SK-N-SH (cell line): ENCODE data around the gene CUL9. TPM values are rescaled to one million over a fixed set of nuclear protein-coding genes. Genes with fewer than 3 reads are reported as not detected.

Source experiments
- CTCF ChIA-PET: fragments of 300-600, 350-600 bp; formaldehyde crosslinking; extraction: SDS; loops from one replicate; lab custom pipeline; 2021; lab: Yijun Ruan, JAX
- POLR2A ChIA-PET: fragments of 350-600 bp; sonication (Branson Sonifier 250); formaldehyde crosslinking; extraction: SDS; loops from one replicate; lab custom pipeline; 2020; ENCODE audit warnings: antibody characterized with exemption, inconsistent platforms; lab: Yijun Ruan, JAX
- DNase-seq: peaks from one replicate; pipeline ENCODE4 v3.0.0; 2012
- H2AFZ ChIP-seq: fragments of 200-600 bp; sonication (generic); 2 replicates; pipeline ENCODE4 v1.8.1; 2016; ENCODE audit warnings: antibody characterized with exemption, mild to moderate bottlenecking, low read depth
- H3F3A ChIP-seq: fragments of 200-600 bp; sonication (generic); replicated peaks from 2 replicates; pipeline ENCODE3; 2016; ENCODE audit warnings: antibody characterized with exemption, mild to moderate bottlenecking; ENCODE audit not compliant: insufficient read depth
- H3K27ac ChIP-seq, 2 experiments: fragments of 200-500 bp in 1 of 2; fragments of 200-600 bp in 1 of 2; sonication (Bioruptor generic) in 1 of 2; sonication (generic), shearing (Covaris generic) in 1 of 2; 2 replicates each; pipeline versions ENCODE4 v1.5.1 to v1.6.1; 2014 to 2016; ENCODE audit warnings: low read depth in 2 of 2, inconsistent platforms in 1 of 2, low read length in 1 of 2, mild to moderate bottlenecking in 1 of 2, mixed read lengths in 1 of 2
- H3K27me3 ChIP-seq: fragments of 200-600 bp; sonication (generic), shearing (Covaris generic); 2 replicates; pipeline ENCODE4 v1.6.1; 2016; ENCODE audit warnings: mixed run types; ENCODE audit not compliant: insufficient read depth
- H3K36me3 ChIP-seq, 2 experiments: fragments of 200-500 bp in 1 of 2; fragments of 200-600 bp in 1 of 2; sonication (Bioruptor generic) in 1 of 2; sonication (generic) in 1 of 2; replicated peaks in 1 of 2; 2 replicates each; pipeline versions ENCODE3 to v1.5.1; 2014 to 2016; ENCODE audit warnings: low read length in 1 of 2, mild to moderate bottlenecking in 1 of 2; ENCODE audit not compliant: insufficient read depth in 2 of 2, control insufficient read depth in 1 of 2
- H3K4me1 ChIP-seq, 2 experiments: fragments of 200-500 bp in 1 of 2; fragments of 200-600 bp in 1 of 2; sonication (Bioruptor generic) in 1 of 2; sonication (generic), shearing (Covaris generic) in 1 of 2; 2 replicates each; pipeline versions ENCODE4 v1.5.1 to v1.6.1; 2014 to 2016; ENCODE audit warnings: low read depth in 1 of 2, low read length in 1 of 2, mixed run types in 1 of 2; ENCODE audit not compliant: insufficient read depth in 2 of 2, control insufficient read depth in 1 of 2
- H3K4me2 ChIP-seq: fragments of 200-600 bp; sonication (generic), shearing (Covaris generic); 2 replicates; pipeline ENCODE4 v1.6.1; 2017; ENCODE audit warnings: mixed run types
- H3K4me3 ChIP-seq, 2 experiments: fragments of 200-500 bp in 1 of 2; fragments of 200-600 bp in 1 of 2; sonication (Bioruptor generic) in 1 of 2; sonication (generic), shearing (Covaris generic) in 1 of 2; 2 replicates each; pipeline versions ENCODE4 v1.5.1 to v1.8.1; 2014 to 2016; ENCODE audit warnings: low read depth in 2 of 2, inconsistent platforms in 1 of 2, low read length in 1 of 2, mild to moderate bottlenecking in 1 of 2, mixed read lengths in 1 of 2, moderate library complexity in 1 of 2
- H3K79me2 ChIP-seq: fragments of 200-600 bp; sonication (generic); 2 replicates; pipeline ENCODE4 v1.8.1; 2017; ENCODE audit warnings: mild to moderate bottlenecking; ENCODE audit not compliant: insufficient read depth
- H3K9ac ChIP-seq: fragments of 200-600 bp; sonication (generic); 2 replicates; pipeline ENCODE4 v1.6.1; 2017; ENCODE audit warnings: mixed run types
- H3K9me2 ChIP-seq: fragments of 200-600 bp; sonication (generic); 2 replicates; pipeline ENCODE4 v1.6.1; 2017; ENCODE audit warnings: mixed run types
- H3K9me3 ChIP-seq: fragments of 200-600 bp; sonication (generic); 2 replicates; pipeline ENCODE4 v1.6.1; 2017; ENCODE audit warnings: mixed run types, mild to moderate bottlenecking, moderate library complexity
- H4K20me1 ChIP-seq: fragments of 200-600 bp; sonication (generic); 2 replicates; pipeline ENCODE4 v1.6.1; 2017; ENCODE audit warnings: mild to moderate bottlenecking, mixed run types; ENCODE audit not compliant: insufficient read depth
- CHD2 ChIP-seq: fragments of 150-350 bp; IDR thresholded peaks from 2 replicates; pipeline ENCODE4 v1.6.1; 2018; ENCODE audit warnings: low read length; ENCODE audit not compliant: partially characterized antibody
- EP300 ChIP-seq, 2 experiments: IDR thresholded peaks; 2 replicates each; pipeline versions ENCODE4 v1.4.0 to v1.6.1; 2012; ENCODE audit warnings: borderline replicate concordance in 1 of 2, low read depth in 1 of 2, low read length in 1 of 2
- EZH2phosphoT487 ChIP-seq: fragments of 200-600 bp; sonication (generic); IDR thresholded peaks from 2 replicates; pipeline ENCODE4 v1.6.1; 2017; ENCODE audit warnings: low read depth, mixed run types, mild to moderate bottlenecking, antibody characterized with exemption, moderate library complexity, borderline replicate concordance
- FOXJ3 ChIP-seq: sonication (generic); formaldehyde crosslinking; IDR thresholded peaks from 2 replicates; pipeline ENCODE4 v1.5.1; 2020; ENCODE audit warnings: mild to moderate bottlenecking, missing genetic modification reagents
- GATA2 ChIP-seq: sonication (generic); formaldehyde crosslinking; IDR thresholded peaks from 2 replicates; pipeline ENCODE4 v1.5.0; 2020; ENCODE audit warnings: mild to moderate bottlenecking, missing genetic modification reagents
- IRF3 ChIP-seq: fragments of 150-350 bp; IDR thresholded peaks from 2 replicates; pipeline ENCODE4 v1.6.1; 2016; ENCODE audit warnings: mild to moderate bottlenecking, low read depth, low read length
- MXI1 ChIP-seq: IDR thresholded peaks from 2 replicates; pipeline ENCODE4 v1.6.1; 2012; ENCODE audit warnings: mild to moderate bottlenecking, low read depth, low read length, improper control_type of control experiment
- NRF1 ChIP-seq: IDR thresholded peaks from 2 replicates; pipeline ENCODE4 v1.6.1; 2012; ENCODE audit warnings: low read depth, mild to moderate bottlenecking, low read length
- POLR2AphosphoS5 ChIP-seq: IDR thresholded peaks from 2 replicates; pipeline ENCODE4 v1.6.1; 2012; ENCODE audit warnings: low read depth, low read length
- REST ChIP-seq: IDR thresholded peaks from 2 replicates; pipeline ENCODE4 v1.6.1; 2012; ENCODE audit warnings: mild to moderate bottlenecking, low read depth, low read length, moderate library complexity
- RFX5 ChIP-seq: IDR thresholded peaks from 2 replicates; pipeline ENCODE4 v1.6.1; 2012; ENCODE audit warnings: mild to moderate bottlenecking, improper control_type of control experiment, low read length
- RXRA ChIP-seq: IDR thresholded peaks from 2 replicates; pipeline ENCODE4 v1.4.0; 2012; ENCODE audit warnings: low read depth, mild to moderate bottlenecking, borderline replicate concordance
- SIN3A ChIP-seq: IDR thresholded peaks from 2 replicates; pipeline ENCODE4 v1.6.1; 2012; ENCODE audit warnings: low read depth, mild to moderate bottlenecking, low read length, moderate library complexity, borderline replicate concordance
- USF1 ChIP-seq: IDR thresholded peaks from 2 replicates; pipeline ENCODE4 v1.4.0; 2012; ENCODE audit warnings: low read depth, borderline replicate concordance
- WGBS: methylation state at CpG from one replicate; pipeline ENCODE4 v1.1.6; 2017; ENCODE audit warnings: low lambda C conversion rate; 5-methylcytosine and 5-hydroxymethylcytosine counted together
- polyA plus RNA-seq, 3 experiments: library from polyadenylated mRNA; depleted of rRNA; stranded (reverse); fragments of >200 nt; gene quantifications; 2 replicates each; pipeline ENCODE4 v1.2.3, GENCODE V29; 2012
- TF ChIP-seq, protein P1 (sequence below): IDR thresholded peaks from 2 replicates; pipeline ENCODE4 v1.4.0; 2012; ENCODE audit warnings: low read depth

The CUL9 gene
- polyA plus RNA-seq, 1 of the 3 experiments (the other 2 are of a cell fraction), result 37.7 TPM

GRCh38 chr6:43171707-43172103 lies 10.3 kb upstream of the CUL9 start:
- peak; percentile 48 for DNase-seq
- peaks cover 19% of the 10 kb centered on the region for H4K20me1 ChIP-seq
- H3K4me1 ChIP-seq, result peaks cover 20 to 30% of the 10 kb centered on the region in 2 experiments
- peak overlapping the region; percentile 65 to 84 for H3K4me3 ChIP-seq
- ChIA-PET POLR2A (interaction anchor here (0.6 to 1.2 kb wide), 3 partner anchors 10 to 250 kb away, joined by 3 to 7 read pairs (median 4); partner anchors contain the start of genes CUL9 and ZNF318), CTCF (interaction anchor here (1.0 to 2.3 kb wide), 6 partner anchors 9 to 190 kb away, joined by 3 to 8 read pairs (median 6); partner anchors contain the start of genes CUL9 and DNPH1)
- H3K9me3 ChIP-seq, result no peaks in the 10 kb centered on the region
- TF ChIP-seq NRF1 (no peak), RFX5 (no peak), CHD2 (no peak), REST (no peak), POLR2AphosphoS5 (no peak), EZH2phosphoT487 (no peak), SIN3A (no peak), IRF3 (no peak), FOXJ3 (CRISPR knock-in tag) (no peak), RXRA (no peak), USF1 (no peak), GATA2 (CRISPR knock-in tag) (no peak), MXI1 (no peak), EP300 (IDR thresholded peaks at IDR 0.05; ENCODE audit: borderline replicate concordance in 1 of 2, low read depth in 1 of 2, low read length in 1 of 2) (no peak)
- TF ChIP-seq, protein P1, sequence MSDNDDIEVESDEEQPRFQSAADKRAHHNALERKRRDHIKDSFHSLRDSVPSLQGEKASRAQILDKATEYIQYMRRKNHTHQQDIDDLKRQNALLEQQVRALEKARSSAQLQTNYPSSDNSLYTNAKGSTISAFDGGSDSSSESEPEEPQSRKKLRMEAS, result no peak
- H3K9me2 ChIP-seq, result no peaks in the 10 kb centered on the region
- H3K79me2 ChIP-seq, result peaks cover 43% of the 10 kb centered on the region
- H3K9ac ChIP-seq, result peak overlapping the region; percentile 87
- WGBS, result 0% methylated on average over 23 of the region's 57 CpGs
- H3K27me3 ChIP-seq, result no peaks in the 10 kb centered on the region
- H3F3A ChIP-seq, result peaks cover 13% of the 10 kb centered on the region
- peak overlapping the region; percentile 89 for H3K4me2 ChIP-seq
- peaks cover 15 to 19% of the 10 kb centered on the region in 2 experiments for H3K36me3 ChIP-seq
- no peak overlapping the region for H2AFZ ChIP-seq
- H3K27ac ChIP-seq, result peak overlapping the region; percentile 82 to 91
